H1 (cell line): Measurements from ENCODE around the gene SLC12A8. TPM values are rescaled to one million over a fixed set of nuclear protein-coding genes. Genes with fewer than 3 reads are reported as not detected.
A peak's percentile ranks its signal among the peaks of the same experiment; 100 is the strongest.

Source experiments
- CTCF ChIA-PET: fragments of 300-600 bp; sonication (Branson Sonifier 250); formaldehyde crosslinking; loops from one replicate; lab custom pipeline; 2021; ENCODE audit not compliant: partially characterized antibody; lab: Charles Lee
- POLR2A ChIA-PET: fragments of 300-600 bp; sonication (Branson Sonifier 250); formaldehyde crosslinking; loops from one replicate; lab custom pipeline; 2021; ENCODE audit warnings: inconsistent platforms; ENCODE audit not compliant: partially characterized antibody; lab: Charles Lee
- DNase-seq, 2 experiments: peaks; one replicate each; pipeline versions ENCODE4 v3.0.0 to v3.0.0-alpha.2; 2010 to 2022; ENCODE audit warnings: low spot score in 2 of 2, low read depth in 1 of 2, mixed read lengths in 1 of 2
- FAIRE-seq: peaks from 2 replicates; lab custom pipeline; 2011; peaks lifted over from hg19 to GRCh38; lab: Jason Lieb, UNC
- H2AFZ ChIP-seq: 2 replicates; pipeline ENCODE4 v1.8.1; 2012; ENCODE audit warnings: low read length, inconsistent platforms
- H2AK5ac ChIP-seq: 2 replicates; pipeline ENCODE4 v1.6.1; 2013; ENCODE audit warnings: low read depth, low read length
- H2BK120ac ChIP-seq: replicated peaks from 2 replicates; pipeline ENCODE3; 2013; ENCODE audit warnings: low read depth, low read length, inconsistent platforms
- H2BK12ac ChIP-seq: 2 replicates; pipeline ENCODE4 v1.6.1; 2013; ENCODE audit warnings: low read depth, low read length
- H2BK15ac ChIP-seq: 2 replicates; pipeline ENCODE4 v1.6.1; 2013; ENCODE audit warnings: low read length
- H2BK20ac ChIP-seq: 2 replicates; pipeline ENCODE4 v1.6.1; 2013; ENCODE audit warnings: low read length
- H2BK5ac ChIP-seq: 2 replicates; pipeline ENCODE4 v1.6.1; 2013; ENCODE audit warnings: low read depth, low read length
- H3K14ac ChIP-seq: 2 replicates; pipeline ENCODE4 v1.6.1; 2013; ENCODE audit warnings: inconsistent platforms; ENCODE audit not compliant: insufficient read length
- H3K18ac ChIP-seq: 2 replicates; pipeline ENCODE4 v1.6.1; 2013; ENCODE audit warnings: low read length; ENCODE audit errors: extremely low read depth
- H3K23ac ChIP-seq: 2 replicates; pipeline ENCODE4 v1.6.1; 2013; ENCODE audit warnings: inconsistent platforms; ENCODE audit not compliant: insufficient read length
- H3K23me2 ChIP-seq: 2 replicates; pipeline ENCODE4 v1.6.1; 2013; ENCODE audit warnings: low read depth, low read length
- H3K27ac ChIP-seq: 2 replicates; pipeline ENCODE4 v1.6.1; 2011; ENCODE audit warnings: low read depth, low read length, inconsistent platforms
- H3K27me3 ChIP-seq, 4 experiments: replicated peaks in 1 of 4; 1 replicate in 1 of 4; 2 replicates in 3 of 4; pipeline versions ENCODE4 v1.6.1 to v1.8.1; 2011 to 2013; ENCODE audit warnings: low read length in 3 of 4, mild to moderate bottlenecking in 3 of 4, inconsistent platforms in 2 of 4, mixed read lengths in 2 of 4, moderate library complexity in 1 of 4; ENCODE audit not compliant: control insufficient read depth in 3 of 4, insufficient read depth in 3 of 4; ENCODE audit errors: extremely low read depth in 1 of 4
- H3K36me3 ChIP-seq, 4 experiments: 2 replicates each; pipeline versions ENCODE4 v1.6.1 to v1.8.1; 2011 to 2013; ENCODE audit warnings: mild to moderate bottlenecking in 4 of 4, low read length in 3 of 4, moderate library complexity in 2 of 4, control low read depth in 1 of 4, inconsistent platforms in 1 of 4; ENCODE audit not compliant: insufficient read depth in 4 of 4, control insufficient read depth in 2 of 4
- H3K4ac ChIP-seq: replicated peaks from 2 replicates; pipeline ENCODE3; 2013; ENCODE audit warnings: low read length, low read depth, mixed read lengths, inconsistent platforms; ENCODE audit not compliant: insufficient read length
- H3K4me1 ChIP-seq, 4 experiments: replicated peaks in 1 of 4; 1 replicate in 1 of 4; 2 replicates in 3 of 4; pipeline versions ENCODE4 v1.6.1 to v1.8.1; 2011 to 2013; ENCODE audit warnings: low read length in 3 of 4, inconsistent platforms in 2 of 4, mixed read lengths in 1 of 4; ENCODE audit not compliant: insufficient read depth in 4 of 4, control insufficient read depth in 3 of 4
- H3K4me2 ChIP-seq, 2 experiments: 2 replicates each; pipeline versions ENCODE4 v1.6.1 to v1.8.1; 2011 to 2013; ENCODE audit warnings: low read depth in 2 of 2, low read length in 2 of 2, control low read depth in 1 of 2, inconsistent platforms in 1 of 2, mild to moderate bottlenecking in 1 of 2; ENCODE audit not compliant: insufficient read depth in 1 of 2
- H3K4me3 ChIP-seq, 4 experiments: fragments of 200-600, 300-600 bp in 1 of 4; sonication (generic), shearing (Covaris generic), sonication (Bioruptor Twin) in 1 of 4; 2 replicates each; pipeline versions ENCODE4 v1.5.1 to v1.8.1; 2011 to 2016; ENCODE audit warnings: low read length in 4 of 4, low read depth in 3 of 4, control low read depth in 2 of 4, inconsistent platforms in 2 of 4, mild to moderate bottlenecking in 2 of 4, mixed read lengths in 1 of 4, moderate library complexity in 1 of 4; ENCODE audit not compliant: insufficient read depth in 2 of 4; ENCODE audit errors: extremely low read depth in 1 of 4
- H3K56ac ChIP-seq: replicated peaks from 2 replicates; pipeline ENCODE3; 2013; ENCODE audit warnings: low read depth, mild to moderate bottlenecking, mixed read lengths, low read length, inconsistent platforms; ENCODE audit not compliant: insufficient read length
- H3K79me1 ChIP-seq: 2 replicates; pipeline ENCODE4 v1.6.1; 2013; ENCODE audit warnings: low read depth, low read length, control low read depth
- H3K79me2 ChIP-seq, 2 experiments: 2 replicates each; pipeline versions ENCODE4 v1.6.1 to v1.8.1; 2012 to 2013; ENCODE audit warnings: low read length in 2 of 2, mild to moderate bottlenecking in 2 of 2, inconsistent platforms in 1 of 2; ENCODE audit not compliant: insufficient read depth in 2 of 2, control insufficient read depth in 1 of 2
- H3K9ac ChIP-seq, 4 experiments: replicated peaks in 1 of 4; 1 replicate in 1 of 4; 2 replicates in 3 of 4; pipeline versions ENCODE4 v1.6.1 to v1.8.1; 2011 to 2013; ENCODE audit warnings: low read depth in 3 of 4, low read length in 3 of 4, control low read depth in 2 of 4, mild to moderate bottlenecking in 2 of 4, moderate library complexity in 2 of 4, inconsistent platforms in 1 of 4; ENCODE audit errors: extremely low read depth in 1 of 4
- H3K9me3 ChIP-seq, 2 experiments: 2 replicates each; pipeline versions ENCODE4 v1.6.1 to v1.8.1; 2012 to 2013; ENCODE audit warnings: mild to moderate bottlenecking in 2 of 2, moderate library complexity in 2 of 2, control low read depth in 1 of 2, inconsistent platforms in 1 of 2, low read depth in 1 of 2, low read length in 1 of 2, mixed read lengths in 1 of 2; ENCODE audit not compliant: insufficient read depth in 2 of 2
- H4K20me1 ChIP-seq, 2 experiments: replicated peaks in 1 of 2; 2 replicates each; pipeline versions ENCODE3 to v1.8.1; 2011 to 2013; ENCODE audit warnings: inconsistent platforms in 2 of 2, low read length in 2 of 2, mild to moderate bottlenecking in 1 of 2; ENCODE audit not compliant: insufficient read depth in 2 of 2, control insufficient read depth in 1 of 2
- H4K5ac ChIP-seq: 2 replicates; pipeline ENCODE4 v1.6.1; 2013; ENCODE audit warnings: low read length, low read depth, mixed read lengths, inconsistent platforms; ENCODE audit not compliant: insufficient read length
- H4K8ac ChIP-seq: 2 replicates; pipeline ENCODE4 v1.8.0; 2013; ENCODE audit warnings: mild to moderate bottlenecking, moderate library complexity, low read length, inconsistent platforms; ENCODE audit not compliant: insufficient read depth; ENCODE audit errors: extremely low read depth
- H4K91ac ChIP-seq: replicated peaks from 2 replicates; pipeline ENCODE3; 2013; ENCODE audit warnings: low read length, mixed read lengths, inconsistent platforms; ENCODE audit not compliant: insufficient read length
- BCL11A ChIP-seq, 2 experiments: IDR thresholded peaks; one replicate each; pipeline ENCODE4 v1.6.1; 2011; ENCODE audit warnings: low read depth in 2 of 2, low read length in 2 of 2, mild to moderate bottlenecking in 2 of 2
- CHD1 ChIP-seq: IDR thresholded peaks from 2 replicates; pipeline ENCODE4 v1.6.1; 2012; ENCODE audit warnings: low read depth, low read length, improper control_type of control experiment
- JUND ChIP-seq: IDR thresholded peaks from 2 replicates; pipeline ENCODE4 v1.6.1; 2011; ENCODE audit warnings: mild to moderate bottlenecking, improper control_type of control experiment, low read length
- NANOG ChIP-seq: IDR thresholded peaks from 2 replicates; pipeline ENCODE4 v1.6.1; 2011; ENCODE audit warnings: low read length, low read depth, mild to moderate bottlenecking, inconsistent platforms; ENCODE audit not compliant: insufficient read depth, poor library complexity, severe bottlenecking
- POLR2AphosphoS5 ChIP-seq: IDR thresholded peaks from 2 replicates; pipeline ENCODE4 v1.6.1; 2011; ENCODE audit warnings: low read depth, low read length
- POU5F1 ChIP-seq: IDR thresholded peaks from 2 replicates; pipeline ENCODE4 v1.6.1; 2011; ENCODE audit warnings: low read depth, mild to moderate bottlenecking, low read length, moderate library complexity
- RFX5 ChIP-seq: IDR thresholded peaks from 2 replicates; pipeline ENCODE4 v1.6.1; 2011; ENCODE audit warnings: low read depth, low read length, improper control_type of control experiment, borderline replicate concordance
- RNF2 ChIP-seq: fragments of 200-900, 300-1000 bp; sonication (generic); IDR thresholded peaks from 2 replicates; pipeline ENCODE4 v1.7.1; 2016; ENCODE audit warnings: borderline replicate concordance, low read depth, mild to moderate bottlenecking, antibody characterized with exemption, low read length; ENCODE audit not compliant: poor library complexity, severe bottlenecking; ENCODE audit errors: missing control alignments
- SIRT6 ChIP-seq: IDR thresholded peaks from one replicate; pipeline ENCODE4 v1.7.1; 2012; ENCODE audit warnings: low read length, inconsistent platforms
- SP4 ChIP-seq: IDR thresholded peaks from 2 replicates; pipeline ENCODE4 v1.6.1; 2012; ENCODE audit warnings: low read length, inconsistent platforms
- SUZ12 ChIP-seq: fragments of 200-600 bp; sonication (generic); IDR thresholded peaks from 2 replicates; pipeline ENCODE4 v1.6.1; 2012; ENCODE audit warnings: mild to moderate bottlenecking, inconsistent platforms, low read length, moderate library complexity, mixed read lengths
- YY1 ChIP-seq: IDR thresholded peaks from 2 replicates; pipeline ENCODE4 v1.6.1; 2011; ENCODE audit warnings: low read depth, mild to moderate bottlenecking, low read length
- ZNF274 ChIP-seq: IDR thresholded peaks from 2 replicates; pipeline ENCODE4 v1.7.0; 2012; ENCODE audit warnings: low read length, borderline replicate concordance; ENCODE audit errors: extremely low read depth
- WGBS, 2 experiments: shearing (Covaris generic) in 1 of 2; methylation state at CpG; one replicate each; pipeline versions ENCODE4 v1.1.6 to v1.1.7; 2013 to 2015; ENCODE audit warnings: low lambda C conversion rate in 2 of 2, mixed read lengths in 2 of 2, inconsistent platforms in 1 of 2, low coverage in 1 of 2, missing lambda C conversion rate in 1 of 2; ENCODE audit not compliant: insufficient replicate concordance in 2 of 2, insufficient coverage in 1 of 2, insufficient read length in 1 of 2; ENCODE audit errors: extremely low coverage in 1 of 2, missing lambda C conversion rate in 1 of 2; 5-methylcytosine and 5-hydroxymethylcytosine counted together
- polyA plus RNA-seq, 7 experiments: library from polyadenylated mRNA; depleted of rRNA in 3 of 7; stranded (reverse) in 5 of 7; unstranded in 2 of 7; fragments of >200 nt in 5 of 7; fragments of 200-250 nt in 2 of 7; gene quantifications; 1 replicate in 5 of 7; 2 replicates in 1 of 7; 4 replicates in 1 of 7; pipeline versions ENCODE4 v1.2.1 to v1.2.3, GENCODE V29; 2011 to 2013; ENCODE audit warnings: missing spikeins in 2 of 7, mixed read lengths in 2 of 7
- total RNA-seq: library from RNA; stranded (reverse); fragmentation: NEBNext Ultra II Directional; extraction: Animal tissue kit (Norgen Biotek cat#: 25700); gene quantifications from 2 replicates; pipeline ENCODE4 v1.2.1, GENCODE V29; 2021
- TF ChIP-seq, protein P1 (sequence below): IDR thresholded peaks from 2 replicates; pipeline ENCODE4 v1.6.1; 2012; ENCODE audit warnings: inconsistent platforms

SLC12A8 gene
- total and polyA plus RNA-seq, 2 of the 8 experiments (the other 6 are each of a cell fraction or from before 2014, with no cell fraction given) = 13.7 to 14.4 TPM

GRCh38 chr3:125187599-125187910 lies 25.0 kb downstream of the SLC12A8 start:
- 0 out of 2 replicates have a peak overlapping the region, but pooled peaks have one; percentile 10 for H2BK20ac ChIP-seq
- no peaks in the 10 kb centered on the region for H3K27me3 ChIP-seq
- H3K79me1 ChIP-seq = no peaks in the 10 kb centered on the region
- H4K20me1 ChIP-seq = no peaks in the 10 kb centered on the region
- no peak overlapping the region for H3K4ac ChIP-seq
- no peak overlapping the region for H3K23ac ChIP-seq
- 0 out of 2 replicates have a peak overlapping the region, but pooled peaks have one; percentile 22 for H3K18ac ChIP-seq
- no peaks in the 10 kb centered on the region for H3K23me2 ChIP-seq
- H2BK15ac ChIP-seq = no peak overlapping the region; the same call in 1 of the 2 replicates
- H3K14ac ChIP-seq = no peak overlapping the region
- no peak overlapping the region for H4K8ac ChIP-seq
- no peaks in the 10 kb centered on the region; a peak in 1 of 4 replicates for H3K9me3 ChIP-seq
- no peak overlapping the region for H3K4me3 ChIP-seq
- no peaks in the 10 kb centered on the region for H3K79me2 ChIP-seq
- H3K4me2 ChIP-seq = no peak overlapping the region
- H3K56ac ChIP-seq = no peak overlapping the region
- no peak overlapping the region for H2AFZ ChIP-seq
- H2BK120ac ChIP-seq = no peak overlapping the region
- H4K5ac ChIP-seq = no peak overlapping the region
- ChIA-PET CTCF (interaction anchor here (0.7 to 3.9 kb wide), 6 partner anchors 9 to 201 kb away, joined by 3 to 16 read pairs (median 4); no protein-coding TSS in a partner anchor), POLR2A (no interaction called here)
- H3K9ac ChIP-seq = no peak overlapping the region
- H4K91ac ChIP-seq = no peak overlapping the region
- peak overlapping the region; percentile 68; the same call in 1 of the 2 replicates for H2BK12ac ChIP-seq
- WGBS, 2 experiments = 82% methylated on average over 5 of the region's 5 CpGs; no CpG with 5 or more reads in 1 of the 2 experiments
- H3K27ac ChIP-seq = no peak overlapping the region
- peak in 1 of 2 experiments; percentile 41 for DNase-seq
- peaks cover 5 to 16% (median 12%) of the 10 kb centered on the region in 4 experiments for H3K4me1 ChIP-seq
- H2AK5ac ChIP-seq = no peak overlapping the region
- H3K36me3 ChIP-seq = peaks cover 0 to 10% (median 2%) of the 10 kb centered on the region in 4 experiments; a peak in 3 of 8 replicates
- H2BK5ac ChIP-seq = peak overlapping the region; percentile 44; the same call in 1 of the 2 replicates
- no peak for FAIRE-seq
- TF ChIP-seq ZNF274 = no peak
- no peak for TF ChIP-seq POU5F1
- TF ChIP-seq POLR2AphosphoS5 = no peak
- TF ChIP-seq SP4 = no peak
- TF ChIP-seq CHD1 = no peak
- no peak for TF ChIP-seq JUND
- no peak for TF ChIP-seq BCL11A (IDR thresholded peaks at IDR 0.05; ENCODE audit: low read depth in 2 of 2, low read length in 2 of 2)
- TF ChIP-seq RNF2 = no peak
- TF ChIP-seq, protein P1, sequence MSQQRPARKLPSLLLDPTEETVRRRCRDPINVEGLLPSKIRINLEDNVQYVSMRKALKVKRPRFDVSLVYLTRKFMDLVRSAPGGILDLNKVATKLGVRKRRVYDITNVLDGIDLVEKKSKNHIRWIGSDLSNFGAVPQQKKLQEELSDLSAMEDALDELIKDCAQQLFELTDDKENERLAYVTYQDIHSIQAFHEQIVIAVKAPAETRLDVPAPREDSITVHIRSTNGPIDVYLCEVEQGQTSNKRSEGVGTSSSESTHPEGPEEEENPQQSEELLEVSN = no peak
- TF ChIP-seq NANOG = no peak
- no peak for TF ChIP-seq RFX5
- TF ChIP-seq SIRT6 = no peak
- no peak for TF ChIP-seq SUZ12
- no peak for TF ChIP-seq YY1
